K562 (cell line): Measurements from ENCODE around the gene OSBPL10. TPM values are rescaled to one million over a fixed set of nuclear protein-coding genes. Genes with fewer than 3 reads are reported as not detected.

Source experiments
- ATAC-seq: fragments of 200-7000 bp; cut with Tn5 transposase; 3 replicates; pipeline ENCODE4 v1.9.1; 2020; ENCODE audit warnings: moderate library complexity
- BruUV-seq: library from RNA; stranded (reverse); fragments of 400-500 nt; replicated peaks from 2 replicates; lab custom pipeline; 2021; lab: Mats Ljungman, UMichigan
- CTCF ChIA-PET: fragments of 300-600 bp; formaldehyde crosslinking; extraction: SDS; loops from one replicate; lab custom pipeline; 2021; ENCODE audit warnings: low intra/inter-chr PET ratio; lab: Yijun Ruan, JAX
- POLR2A ChIA-PET: fragments of 300-600, 350-650 bp; sonication (Branson Sonifier 250); formaldehyde crosslinking; extraction: SDS; loops from one replicate; lab custom pipeline; 2021; ENCODE audit warnings: antibody characterized with exemption, inconsistent platforms; lab: Yijun Ruan, JAX
- DNase-seq, 4 experiments: peaks; one replicate each; pipeline versions ENCODE4 v3.0.0 to v3.0.0-alpha.2; 2011 to 2018; ENCODE audit warnings: low spot score in 3 of 4, mixed read lengths in 3 of 4; ENCODE audit errors: extremely low read depth in 1 of 4
- FAIRE-seq: peaks from 2 replicates; lab custom pipeline; 2011; peaks lifted over from hg19 to GRCh38; lab: Jason Lieb, UNC
- H2AFZ ChIP-seq: 2 replicates; pipeline ENCODE4 v1.6.0; 2011; ENCODE audit warnings: low read depth, low read length, control low read depth, inconsistent platforms
- H3K27ac ChIP-seq: fragments of 200-600 bp; 3 replicates; pipeline ENCODE4 v1.8.0; 2011; ENCODE audit warnings: low read depth, mild to moderate bottlenecking, control low read depth, inconsistent platforms, low read length, moderate library complexity, mixed read lengths; ENCODE audit errors: extremely low read depth
- H3K27me3 ChIP-seq, 2 experiments: fragments of 300-600 bp in 1 of 2; 2 replicates in 1 of 2; 3 replicates in 1 of 2; pipeline versions ENCODE4 v1.6.0 to v1.8.0; 2011; ENCODE audit warnings: inconsistent platforms in 2 of 2, low read length in 2 of 2, mild to moderate bottlenecking in 1 of 2, mixed read lengths in 1 of 2, moderate library complexity in 1 of 2; ENCODE audit not compliant: control insufficient read depth in 2 of 2, insufficient read depth in 2 of 2
- H3K36me3 ChIP-seq: fragments of 300-600 bp; 3 replicates; pipeline ENCODE4 v1.8.0; 2011; ENCODE audit warnings: mild to moderate bottlenecking, low read length, inconsistent platforms; ENCODE audit not compliant: control insufficient read depth, insufficient read depth
- H3K4me1 ChIP-seq, 2 experiments: fragments of 200-600 bp in 1 of 2; replicated peaks in 1 of 2; 2 replicates in 1 of 2; 3 replicates in 1 of 2; pipeline versions ENCODE4 v1.5.1 to v1.8.0; 2011; ENCODE audit warnings: inconsistent platforms in 2 of 2, low read length in 2 of 2, mild to moderate bottlenecking in 1 of 2, mixed read lengths in 1 of 2, moderate library complexity in 1 of 2; ENCODE audit not compliant: control insufficient read depth in 2 of 2, insufficient read depth in 2 of 2
- H3K4me2 ChIP-seq: 2 replicates; pipeline ENCODE4 v1.6.1; 2011; ENCODE audit warnings: low read length, control low read depth, inconsistent platforms, mixed read lengths; ENCODE audit not compliant: insufficient read depth
- H3K4me3 ChIP-seq: fragments of 200-600 bp; sonication (generic), shearing (Covaris generic); 2 replicates; pipeline ENCODE4 v1.5.1; 2016; ENCODE audit warnings: control low read depth, inconsistent platforms
- H3K79me2 ChIP-seq: fragments of 200-600 bp; 3 replicates; pipeline ENCODE4 v1.8.0; 2011; ENCODE audit warnings: low read length, inconsistent platforms; ENCODE audit not compliant: control insufficient read depth, insufficient read depth
- H3K9ac ChIP-seq, 2 experiments: 2 replicates each; pipeline versions ENCODE4 v1.6.0 to v1.6.1; 2011; ENCODE audit warnings: low read depth in 2 of 2, low read length in 2 of 2, control low read depth in 1 of 2, inconsistent platforms in 1 of 2, mild to moderate bottlenecking in 1 of 2, mixed read lengths in 1 of 2; ENCODE audit not compliant: insufficient read depth in 1 of 2
- H3K9me1 ChIP-seq: one replicate; pipeline ENCODE4 v1.6.0; 2011; ENCODE audit warnings: inconsistent platforms, mild to moderate bottlenecking, low read length, moderate library complexity; ENCODE audit not compliant: control insufficient read depth, insufficient read depth
- H3K9me3 ChIP-seq: replicated peaks from 2 replicates; pipeline ENCODE4 v1.5.1; 2011; ENCODE audit warnings: low read depth, low read length, inconsistent platforms; ENCODE audit not compliant: control insufficient read depth, insufficient read depth
- H4K20me1 ChIP-seq: replicated peaks from 2 replicates; pipeline ENCODE4 v1.6.1; 2011; ENCODE audit warnings: low read length, inconsistent platforms, mixed read lengths; ENCODE audit not compliant: control insufficient read depth, insufficient read depth
- CEBPB ChIP-seq: fragments of 450-650 bp; IDR thresholded peaks from 2 replicates; pipeline ENCODE4 v1.6.1; 2016; ENCODE audit warnings: missing genetic modification characterization, missing compliant biosample characterization
- CEBPG ChIP-seq, 3 experiments: fragments of 200-800 bp in 1 of 3; sonication (Bioruptor generic) in 1 of 3; sonication (generic) in 1 of 3; formaldehyde crosslinking in 1 of 3; IDR thresholded peaks in 2 of 3; conservative IDR thresholded peaks in 1 of 3; 2 replicates each; pipeline versions ENCODE4 v1.6.1 to v1.8.0; 2016 to 2022; ENCODE audit warnings: missing compliant biosample characterization in 2 of 3, missing genetic modification characterization in 2 of 3, mild to moderate bottlenecking in 1 of 3, missing genetic modification reagents in 1 of 3
- HDAC3 ChIP-seq: fragments of 450-650 bp; IDR thresholded peaks from 2 replicates; pipeline ENCODE4 v1.6.1; 2018; ENCODE audit warnings: borderline replicate concordance, mild to moderate bottlenecking, moderate library complexity; ENCODE audit not compliant: partially characterized antibody
- IRF2 ChIP-seq: sonication (generic); formaldehyde crosslinking; IDR thresholded peaks from 2 replicates; pipeline ENCODE4 v1.8.1; 2022; ENCODE audit warnings: mild to moderate bottlenecking, missing genetic modification reagents
- IRF9 ChIP-seq: fragments of 450-650 bp; IDR thresholded peaks from 2 replicates; pipeline ENCODE4 v1.6.1; 2016; ENCODE audit warnings: missing biosample characterization, missing genetic modification characterization
- POLR2B ChIP-seq: fragments of 450-650 bp; IDR thresholded peaks from 2 replicates; pipeline ENCODE4 v1.6.1; 2018; ENCODE audit warnings: low read depth; ENCODE audit not compliant: partially characterized antibody
- ZNF146 ChIP-seq: IDR thresholded peaks from one replicate; pipeline ENCODE4 v1.6.1; 2018; ENCODE audit warnings: missing compliant biosample characterization; ENCODE audit not compliant: unreplicated experiment
- ZNF354B ChIP-seq: fragments of 250-450 bp; sonication (Bioruptor Pico); IDR thresholded peaks from 2 replicates; pipeline ENCODE4 v1.4.0; 2020
- ZZZ3 ChIP-seq: fragments of 450-650 bp; IDR thresholded peaks from 2 replicates; pipeline ENCODE4 v1.6.1; 2016; ENCODE audit warnings: antibody characterized with exemption, mild to moderate bottlenecking, moderate library complexity
- WGBS: fragments of 100-300 bp; shearing (Covaris generic); methylation state at CpG from one replicate; pipeline ENCODE4 v1.1.6; 2016; ENCODE audit warnings: low coverage, mixed read lengths; ENCODE audit not compliant: insufficient coverage; ENCODE audit errors: missing lambda C conversion rate; 5-methylcytosine and 5-hydroxymethylcytosine counted together
- in situ Hi-C: fragments of 300-500 bp; cut with MboI; formaldehyde crosslinking; loops from 4 replicates; pipeline ENCODE4 v1.15.0; 2018; ENCODE audit warnings: inconsistent platforms, mixed read lengths
- intact Hi-C: fragments of 100-400 bp; cut with micrococcal nuclease; formaldehyde crosslinking; loops from 2 replicates; pipeline ENCODE4 v1.14.2; 2022
- polyA plus RNA-seq, 8 experiments: library from polyadenylated mRNA; depleted of rRNA in 4 of 8; stranded (reverse) in 5 of 8; unstranded in 3 of 8; fragments of >200 nt; fragmentation: Nextera tagmentation in 2 of 8; fragmentation: Illumina TruSeq in 1 of 8; extraction: Ambion mirVana in 2 of 8; extraction: Trizol in 1 of 8; gene quantifications; 2 replicates each; pipeline versions ENCODE4 v1.2.1 to v1.2.3, GENCODE V29; 2011 to 2014; ENCODE audit warnings: inconsistent platforms in 1 of 8, missing spikeins in 1 of 8
- total RNA-seq, 7 experiments: library from RNA; depleted of rRNA in 6 of 7; stranded (reverse); fragments of >200 nt in 6 of 7; fragmentation: Illumina TruSeq in 2 of 7; extraction: Trizol in 2 of 7; gene quantifications; 2 replicates each; pipeline versions ENCODE4 v1.2.1 to v1.2.3, GENCODE V29; 2011 to 2021; ENCODE audit warnings: low replicate concordance in 1 of 7
- TF ChIP-seq, protein P1 (sequence below): fragments of 450-650 bp; IDR thresholded peaks from 2 replicates; pipeline ENCODE4 v1.6.1; 2016; ENCODE audit warnings: antibody characterized with exemption
- TF ChIP-seq, protein P2 (sequence below): IDR thresholded peaks from 2 replicates; pipeline ENCODE4 v1.6.1; 2016; ENCODE audit warnings: missing genetic modification characterization, missing compliant biosample characterization
- TF ChIP-seq, protein P3 (sequence below): fragments of 250-450 bp; sonication (Bioruptor Pico); IDR thresholded peaks from 2 replicates; pipeline ENCODE4 v1.5.0; 2021
- TF ChIP-seq, protein P4 (sequence below), 2 experiments: fragments of 450-650 bp in 1 of 2; sonication (generic) in 1 of 2; formaldehyde crosslinking in 1 of 2; IDR thresholded peaks in 1 of 2; conservative IDR thresholded peaks in 1 of 2; 2 replicates each; pipeline versions ENCODE4 v1.6.1 to v1.8.1; 2016 to 2023; ENCODE audit warnings: mild to moderate bottlenecking in 2 of 2, moderate library complexity in 2 of 2, inconsistent platforms in 1 of 2, missing genetic modification reagents in 1 of 2

OSBPL10 gene
- total and polyA plus RNA-seq, 9 of the 15 experiments (the other 6 are each of a cell fraction or from before 2014, with no cell fraction given), result 0.03 to 0.19 (median 0.14) TPM; not detected in 2

DNA sequence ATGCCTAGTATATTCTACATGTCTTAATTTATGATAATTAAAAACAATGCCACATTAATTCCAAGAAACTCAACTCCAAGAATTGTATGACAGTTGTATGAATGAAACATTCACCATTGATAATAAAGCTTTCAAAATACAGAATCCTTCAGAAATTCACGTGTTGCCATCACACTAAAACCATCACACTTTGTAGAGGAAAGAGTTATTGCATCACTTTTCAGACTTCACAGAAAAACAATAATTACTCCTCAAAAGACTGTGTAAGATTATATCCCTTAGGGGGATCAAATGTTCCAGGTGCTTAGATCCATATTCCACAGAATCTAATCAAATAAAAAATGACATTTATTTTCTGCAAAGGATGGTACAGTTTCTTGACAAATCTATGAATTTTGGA, 85.0 kb downstream of the OSBPL10 start:
- FAIRE-seq, result no peak
- Histone ChIP-seq H3K9ac (no peak overlapping the region), H2AFZ (no peak overlapping the region), H3K4me1 (no peaks in the 10 kb centered on the region), H3K9me1 (peaks cover 4% of the 10 kb centered on the region), H3K4me3 (no peak overlapping the region), H3K79me2 (no peaks in the 10 kb centered on the region), H3K4me2 (no peak overlapping the region), H4K20me1 (no peaks in the 10 kb centered on the region), H3K27me3 (peaks cover 3 to 17% of the 10 kb centered on the region in 2 experiments; a peak in 4 of 5 replicates), H3K9me3 (no peaks in the 10 kb centered on the region), H3K36me3 (no peaks in the 10 kb centered on the region), H3K27ac (no peak overlapping the region)
- no TSS peak for BruUV-seq
- ATAC-seq, result no peak
- 0% methylated on average over 1 of the region's 1 CpG for WGBS
- ChIA-PET CTCF (no interaction called here), POLR2A (no interaction called here)
- DNase-seq, result no peak
- in situ Hi-C loops, result no loop called here
- intact Hi-C loops, result no loop called here
- TF ChIP-seq, protein P1, sequence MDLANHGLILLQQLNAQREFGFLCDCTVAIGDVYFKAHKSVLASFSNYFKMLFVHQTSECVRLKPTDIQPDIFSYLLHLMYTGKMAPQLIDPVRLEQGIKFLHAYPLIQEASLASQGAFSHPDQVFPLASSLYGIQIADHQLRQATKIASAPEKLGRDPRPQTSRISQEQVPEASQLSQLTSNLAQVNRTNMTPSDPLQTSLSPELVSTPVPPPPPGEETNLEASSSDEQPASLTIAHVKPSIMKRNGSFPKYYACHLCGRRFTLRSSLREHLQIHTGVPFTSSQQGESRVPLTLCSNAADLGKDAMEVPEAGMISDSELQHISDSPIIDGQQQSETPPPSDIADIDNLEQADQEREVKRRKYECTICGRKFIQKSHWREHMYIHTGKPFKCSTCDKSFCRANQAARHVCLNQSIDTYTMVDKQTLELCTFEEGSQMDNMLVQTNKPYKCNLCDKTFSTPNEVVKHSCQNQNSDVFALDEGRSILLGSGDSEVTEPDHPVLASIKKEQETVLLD, result no peak
- TF ChIP-seq, protein P2, sequence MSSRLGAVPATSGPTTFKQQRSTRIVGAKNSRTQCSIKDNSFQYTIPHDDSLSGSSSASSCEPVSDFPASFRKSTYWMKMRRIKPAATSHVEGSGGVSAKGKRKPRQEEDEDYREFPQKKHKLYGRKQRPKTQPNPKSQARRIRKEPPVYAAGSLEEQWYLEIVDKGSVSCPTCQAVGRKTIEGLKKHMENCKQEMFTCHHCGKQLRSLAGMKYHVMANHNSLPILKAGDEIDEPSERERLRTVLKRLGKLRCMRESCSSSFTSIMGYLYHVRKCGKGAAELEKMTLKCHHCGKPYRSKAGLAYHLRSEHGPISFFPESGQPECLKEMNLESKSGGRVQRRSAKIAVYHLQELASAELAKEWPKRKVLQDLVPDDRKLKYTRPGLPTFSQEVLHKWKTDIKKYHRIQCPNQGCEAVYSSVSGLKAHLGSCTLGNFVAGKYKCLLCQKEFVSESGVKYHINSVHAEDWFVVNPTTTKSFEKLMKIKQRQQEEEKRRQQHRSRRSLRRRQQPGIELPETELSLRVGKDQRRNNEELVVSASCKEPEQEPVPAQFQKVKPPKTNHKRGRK (tag), result no peak
- TF ChIP-seq IRF9 (tag) (no peak), CEBPB (tag) (0 out of 2 replicates have a peak, but pooled peaks have one; percentile 19), POLR2B (no peak), ZNF146 (CRISPR knock-in tag) (no peak), ZNF354B (CRISPR knock-in tag) (no peak), IRF2 (CRISPR knock-in tag) (no peak), HDAC3 (no peak), CEBPG (CRISPR knock-in tag; IDR thresholded peaks at IDR 0.05) (no peak), CEBPG (tag; conservative IDR thresholded peaks at IDR 0.05 in 1 of 2, IDR thresholded peaks at IDR 0.05 in 1 of 2) (peak; percentile 50 to 87; a peak in 3 of 4 replicates), ZZZ3 (no peak)
- TF ChIP-seq, protein P3, sequence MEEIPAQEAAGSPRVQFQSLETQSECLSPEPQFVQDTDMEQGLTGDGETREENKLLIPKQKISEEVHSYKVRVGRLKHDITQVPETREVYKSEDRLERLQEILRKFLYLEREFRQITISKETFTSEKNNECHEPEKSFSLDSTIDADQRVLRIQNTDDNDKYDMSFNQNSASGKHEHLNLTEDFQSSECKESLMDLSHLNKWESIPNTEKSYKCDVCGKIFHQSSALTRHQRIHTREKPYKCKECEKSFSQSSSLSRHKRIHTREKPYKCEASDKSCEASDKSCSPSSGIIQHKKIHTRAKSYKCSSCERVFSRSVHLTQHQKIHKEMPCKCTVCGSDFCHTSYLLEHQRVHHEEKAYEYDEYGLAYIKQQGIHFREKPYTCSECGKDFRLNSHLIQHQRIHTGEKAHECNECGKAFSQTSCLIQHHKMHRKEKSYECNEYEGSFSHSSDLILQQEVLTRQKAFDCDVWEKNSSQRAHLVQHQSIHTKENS (CRISPR knock-in tag), result no peak
- TF ChIP-seq, protein P4, sequence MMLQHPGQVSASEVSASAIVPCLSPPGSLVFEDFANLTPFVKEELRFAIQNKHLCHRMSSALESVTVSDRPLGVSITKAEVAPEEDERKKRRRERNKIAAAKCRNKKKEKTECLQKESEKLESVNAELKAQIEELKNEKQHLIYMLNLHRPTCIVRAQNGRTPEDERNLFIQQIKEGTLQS (IDR thresholded peaks at IDR 0.05), result peak; percentile 50; the same call in 1 of the 2 replicates
- TF ChIP-seq, protein P4 (CRISPR knock-in tag; conservative IDR thresholded peaks at IDR 0.05), result no peak
